HEK293 (cell line): ENCODE data around the gene DPH2.
A peak's percentile ranks its signal among the peaks of the same experiment; 100 is the strongest.

Experiments used
- CTCF ChIA-PET: fragments of 350-600 bp; formaldehyde crosslinking; extraction: SDS; loops from one replicate; lab custom pipeline; 2021; ENCODE audit warnings: antibody characterized with exemption; lab: Yijun Ruan, JAX
- POLR2A ChIA-PET: fragments of 300-600 bp; formaldehyde crosslinking; extraction: SDS; loops from one replicate; lab custom pipeline; 2020; ENCODE audit warnings: antibody characterized with exemption, inconsistent platforms; lab: Yijun Ruan, JAX
- H3K27ac ChIP-seq: fragments of 200-500 bp; sonication (Bioruptor generic); 2 replicates; pipeline ENCODE4 v1.5.1; 2014; ENCODE audit warnings: low read depth, low read length, control low read depth, inconsistent platforms; ENCODE audit errors: extremely low read depth
- H3K36me3 ChIP-seq, 2 experiments: fragments of 200-500 bp in 1 of 2; sonication (Bioruptor generic) in 1 of 2; 1 replicate in 1 of 2; 2 replicates in 1 of 2; pipeline ENCODE4 v1.5.1; 2014 to 2017; ENCODE audit warnings: inconsistent platforms in 2 of 2, low read length in 2 of 2; ENCODE audit not compliant: control insufficient read depth in 2 of 2, insufficient read depth in 1 of 2
- H3K4me1 ChIP-seq: fragments of 200-500 bp; sonication (Bioruptor generic); 2 replicates; pipeline ENCODE4 v1.5.1; 2014; ENCODE audit warnings: mild to moderate bottlenecking, low read length, inconsistent platforms; ENCODE audit not compliant: control insufficient read depth, insufficient read depth
- H3K4me3 ChIP-seq: 2 replicates; pipeline ENCODE4 v1.5.1; 2011; ENCODE audit warnings: low read depth, mild to moderate bottlenecking, control low read depth, low read length, moderate library complexity
- H3K9me3 ChIP-seq: fragments of 200-500 bp; sonication (Bioruptor generic); 2 replicates; pipeline ENCODE4 v1.5.1; 2014; ENCODE audit warnings: low read depth, low read length, inconsistent platforms; ENCODE audit not compliant: control insufficient read depth, insufficient read depth
- ATF2 ChIP-seq: fragments of 450-650 bp; formaldehyde crosslinking; IDR thresholded peaks from 2 replicates; pipeline ENCODE4 v1.5.1; 2016; ENCODE audit warnings: missing biosample characterization, missing genetic modification characterization, low read depth
- BCL6B ChIP-seq: fragments of 450-650 bp; formaldehyde crosslinking; IDR thresholded peaks from 2 replicates; pipeline ENCODE4 v1.5.1; 2017; ENCODE audit warnings: missing biosample characterization, missing genetic modification characterization
- HOXC10 ChIP-seq: sonication (generic); formaldehyde crosslinking; IDR thresholded peaks from 2 replicates; pipeline ENCODE4 v1.8.1; 2023; ENCODE audit warnings: mild to moderate bottlenecking, missing genetic modification reagents
- RBAK ChIP-seq: fragments of 450-650 bp; formaldehyde crosslinking; IDR thresholded peaks from 2 replicates; pipeline ENCODE4 v1.5.1; 2016; ENCODE audit warnings: missing biosample characterization, missing genetic modification characterization
- SCRT2 ChIP-seq: fragments of 450-650 bp; formaldehyde crosslinking; IDR thresholded peaks from 2 replicates; pipeline ENCODE4 v1.5.1; 2016; ENCODE audit warnings: missing biosample characterization, missing genetic modification characterization
- SP7 ChIP-seq: fragments of 450-650 bp; formaldehyde crosslinking; IDR thresholded peaks from 2 replicates; pipeline ENCODE4 v1.5.1; 2016; ENCODE audit warnings: missing biosample characterization, missing genetic modification characterization
- ZBTB17 ChIP-seq: fragments of 450-650 bp; formaldehyde crosslinking; IDR thresholded peaks from 2 replicates; pipeline ENCODE4 v1.5.1; 2016; ENCODE audit warnings: missing biosample characterization, missing genetic modification characterization
- ZEB2 ChIP-seq: fragments of 450-650 bp; formaldehyde crosslinking; IDR thresholded peaks from 2 replicates; pipeline ENCODE4 v1.5.1; 2016; ENCODE audit warnings: missing biosample characterization, missing genetic modification characterization
- ZNF10 ChIP-seq: fragments of 450-650 bp; formaldehyde crosslinking; IDR thresholded peaks from 2 replicates; pipeline ENCODE4 v1.5.1; 2017; ENCODE audit warnings: missing biosample characterization, missing genetic modification characterization
- ZNF133 ChIP-seq: fragments of 450-650 bp; formaldehyde crosslinking; IDR thresholded peaks from 2 replicates; pipeline ENCODE4 v1.5.1; 2016; ENCODE audit warnings: missing biosample characterization, missing genetic modification characterization
- ZNF18 ChIP-seq: fragments of 450-650 bp; formaldehyde crosslinking; IDR thresholded peaks from 2 replicates; pipeline ENCODE4 v1.5.1; 2016; ENCODE audit warnings: missing biosample characterization, missing genetic modification characterization
- ZNF280C ChIP-seq: fragments of 450-650 bp; formaldehyde crosslinking; IDR thresholded peaks from 2 replicates; pipeline ENCODE4 v1.5.1; 2016; ENCODE audit warnings: missing biosample characterization, missing genetic modification characterization
- ZNF391 ChIP-seq: fragments of 450-650 bp; formaldehyde crosslinking; IDR thresholded peaks from 2 replicates; pipeline ENCODE4 v1.5.1; 2016; ENCODE audit warnings: low read depth, missing biosample characterization, missing genetic modification characterization, borderline replicate concordance
- ZNF48 ChIP-seq: fragments of 450-650 bp; formaldehyde crosslinking; IDR thresholded peaks from 2 replicates; pipeline ENCODE4 v1.5.1; 2016; ENCODE audit warnings: missing biosample characterization, missing genetic modification characterization
- ZNF777 ChIP-seq: fragments of 450-650 bp; formaldehyde crosslinking; IDR thresholded peaks from 2 replicates; pipeline ENCODE4 v1.5.1; 2017; ENCODE audit warnings: missing biosample characterization, missing genetic modification characterization, borderline replicate concordance
- ZNF791 ChIP-seq: fragments of 450-650 bp; formaldehyde crosslinking; IDR thresholded peaks from 2 replicates; pipeline ENCODE4 v1.5.1; 2016; ENCODE audit warnings: missing biosample characterization, missing genetic modification characterization
- ZSCAN16 ChIP-seq: fragments of 450-650 bp; formaldehyde crosslinking; IDR thresholded peaks from 2 replicates; pipeline ENCODE4 v1.5.1; 2016; ENCODE audit warnings: missing biosample characterization, missing genetic modification characterization
- ZSCAN23 ChIP-seq: fragments of 450-650 bp; formaldehyde crosslinking; IDR thresholded peaks from 2 replicates; pipeline ENCODE4 v1.5.1; 2016; ENCODE audit warnings: missing biosample characterization, missing genetic modification characterization

Gene DPH2

GRCh38 chr1:43958351-43959255, 11.2 kb upstream of the DPH2 start (continued):
- TF ChIP-seq ZNF280C (tag by site-specific recombination): no peak
- peak; percentile 87 for TF ChIP-seq ZEB2 (tag by site-specific recombination)
- TF ChIP-seq ZNF791 (tag by site-specific recombination): no peak
- TF ChIP-seq RBAK (tag by site-specific recombination): no peak
- TF ChIP-seq SP7: peak; percentile 81
- TF ChIP-seq ZBTB17 (tag by site-specific recombination): no peak
- TF ChIP-seq ZSCAN16 (tag by site-specific recombination): no peak
- TF ChIP-seq ZNF133 (tag by site-specific recombination): no peak
- TF ChIP-seq ZNF391 (tag by site-specific recombination): no peak
- no peak for TF ChIP-seq ZNF48

GRCh38 chr1:43960798-43961197, 9.0 kb upstream of the DPH2 start:
- H3K36me3 ChIP-seq: peaks cover 0 to 100% of the 10 kb centered on the region in 2 experiments; a peak in 1 of 3 replicates

GRCh38 chr1:43961692-43962091, 8.1 kb upstream of the DPH2 start:
- Histone ChIP-seq H3K4me3 (no peak overlapping the region), H3K36me3 (peaks cover 0 to 100% of the 10 kb centered on the region in 2 experiments; a peak in 1 of 3 replicates), H3K9me3 (no peaks in the 10 kb centered on the region), H3K27ac (no peak overlapping the region), H3K4me1 (no peaks in the 10 kb centered on the region)
- ChIA-PET POLR2A (no interaction called here), CTCF (no interaction called here)
- TF ChIP-seq ZNF791 (tag by site-specific recombination) (no peak), HOXC10 (CRISPR knock-in tag) (no peak), ZNF18 (no peak), BCL6B (no peak), ZNF10 (no peak), ATF2 (tag by site-specific recombination) (no peak), ZNF391 (tag by site-specific recombination) (no peak)

More at GRCh38 chr1:43960798-43961197, 9.0 kb upstream of the DPH2 start:
- Histone ChIP-seq H3K4me3 (no peak overlapping the region), H3K9me3 (no peaks in the 10 kb centered on the region), H3K27ac (no peak overlapping the region), H3K4me1 (no peaks in the 10 kb centered on the region)
- CTCF ChIA-PET: no interaction called here
- TF ChIP-seq ZSCAN23 (tag by site-specific recombination) (no peak), ZNF777 (tag by site-specific recombination) (no peak), SCRT2 (tag by site-specific recombination) (peak; percentile 76)
- POLR2A ChIA-PET: no interaction called here
